Panc1 (cell line): ENCODE results near the gene SUPT5H.

Experiments used
- POLR2AphosphoS5 ChIP-seq: IDR thresholded peaks from 2 replicates; pipeline ENCODE4 v1.6.1; 2012; ENCODE audit warnings: mild to moderate bottlenecking, low read depth, low read length, moderate library complexity
- REST ChIP-seq, 2 experiments: IDR thresholded peaks; 2 replicates each; pipeline ENCODE4 v1.6.1; 2011 to 2012; ENCODE audit warnings: low read depth in 2 of 2, control low read depth in 1 of 2, low read length in 1 of 2, mild to moderate bottlenecking in 1 of 2, moderate library complexity in 1 of 2; ENCODE audit not compliant: insufficient read depth in 1 of 2
- SIN3A ChIP-seq: IDR thresholded peaks from 2 replicates; pipeline ENCODE4 v1.6.1; 2012; ENCODE audit warnings: low read depth, mild to moderate bottlenecking, low read length, moderate library complexity, borderline replicate concordance; ENCODE audit not compliant: insufficient read depth
- TF ChIP-seq, protein P1 (sequence below): fragments of 450-650 bp; IDR thresholded peaks from 2 replicates; pipeline ENCODE4 v1.5.1; 2017; ENCODE audit warnings: mild to moderate bottlenecking

DNA sequence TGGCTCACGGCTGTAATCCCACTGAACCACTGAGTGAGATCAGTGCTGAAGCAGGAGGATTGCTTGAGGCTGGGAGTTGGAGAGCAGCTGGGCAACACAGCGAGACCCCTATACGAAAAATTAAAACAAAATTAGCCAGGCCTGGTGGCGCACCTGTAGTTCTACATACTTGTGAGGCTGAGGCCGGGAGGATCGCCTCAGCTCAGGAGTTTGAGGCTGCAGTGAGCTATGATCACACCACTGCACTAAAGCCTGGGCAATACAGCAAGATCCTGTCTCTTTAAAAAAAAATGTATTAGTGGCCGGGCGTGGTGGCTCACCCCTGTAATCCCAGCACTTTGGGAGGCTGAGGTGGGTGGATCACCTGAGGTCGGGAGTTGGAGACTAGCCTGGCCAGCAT is 63.2 kb downstream of the SUPT5H start:
- TF ChIP-seq REST (IDR thresholded peaks at IDR 0.05; ENCODE audit: insufficient read depth in 1 of 2, low read depth in 2 of 2, low read length in 1 of 2) (no peak), SIN3A (no peak), POLR2AphosphoS5 (no peak)
- TF ChIP-seq, protein P1, sequence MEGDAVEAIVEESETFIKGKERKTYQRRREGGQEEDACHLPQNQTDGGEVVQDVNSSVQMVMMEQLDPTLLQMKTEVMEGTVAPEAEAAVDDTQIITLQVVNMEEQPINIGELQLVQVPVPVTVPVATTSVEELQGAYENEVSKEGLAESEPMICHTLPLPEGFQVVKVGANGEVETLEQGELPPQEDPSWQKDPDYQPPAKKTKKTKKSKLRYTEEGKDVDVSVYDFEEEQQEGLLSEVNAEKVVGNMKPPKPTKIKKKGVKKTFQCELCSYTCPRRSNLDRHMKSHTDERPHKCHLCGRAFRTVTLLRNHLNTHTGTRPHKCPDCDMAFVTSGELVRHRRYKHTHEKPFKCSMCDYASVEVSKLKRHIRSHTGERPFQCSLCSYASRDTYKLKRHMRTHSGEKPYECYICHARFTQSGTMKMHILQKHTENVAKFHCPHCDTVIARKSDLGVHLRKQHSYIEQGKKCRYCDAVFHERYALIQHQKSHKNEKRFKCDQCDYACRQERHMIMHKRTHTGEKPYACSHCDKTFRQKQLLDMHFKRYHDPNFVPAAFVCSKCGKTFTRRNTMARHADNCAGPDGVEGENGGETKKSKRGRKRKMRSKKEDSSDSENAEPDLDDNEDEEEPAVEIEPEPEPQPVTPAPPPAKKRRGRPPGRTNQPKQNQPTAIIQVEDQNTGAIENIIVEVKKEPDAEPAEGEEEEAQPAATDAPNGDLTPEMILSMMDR: no peak
